Kidney (tissue), 14 donors: ENCODE measurements around the gene AFAP1L2. TPM values are rescaled to one million over a fixed set of nuclear protein-coding genes. Genes with fewer than 3 reads are reported as not detected.

Source experiments
- DNase-seq, 5 donors: peaks; one replicate each; pipeline ENCODE4 v3.0.0-alpha.2; 2013 to 2020
- FAIRE-seq: peaks from 2 replicates; lab custom pipeline; 2012; peaks lifted over from hg19 to GRCh38; lab: Jason Lieb, UNC
- H3K27ac ChIP-seq, 2 donors: one replicate each; pipeline ENCODE4 v1.7.0; 2013; ENCODE audit warnings: low read depth in 2 of 2, low read length in 2 of 2, inconsistent platforms in 1 of 2
- H3K27me3 ChIP-seq: one replicate; pipeline ENCODE4 v1.7.1; 2013; ENCODE audit warnings: low read length, inconsistent platforms; ENCODE audit not compliant: control insufficient read depth, insufficient read depth
- H3K36me3 ChIP-seq, 3 donors: one replicate each; pipeline versions ENCODE4 v1.7.0 to v1.7.1; 2013; ENCODE audit warnings: low read length in 3 of 3, control low read depth in 1 of 3, inconsistent platforms in 1 of 3; ENCODE audit not compliant: insufficient read depth in 3 of 3, control insufficient read depth in 2 of 3
- H3K4me1 ChIP-seq, 3 donors: one replicate each; pipeline versions ENCODE4 v1.7.0 to v1.7.1; 2013; ENCODE audit warnings: low read length in 3 of 3, inconsistent platforms in 1 of 3, low read depth in 1 of 3; ENCODE audit not compliant: control insufficient read depth in 2 of 3, insufficient read depth in 2 of 3
- H3K4me3 ChIP-seq, 3 donors: one replicate each; pipeline versions ENCODE4 v1.7.0 to v1.8.1; 2013; ENCODE audit warnings: low read length in 3 of 3, control low read depth in 1 of 3, inconsistent platforms in 1 of 3
- H3K9ac ChIP-seq, 3 donors: one replicate each; pipeline versions ENCODE4 v1.7.0 to v1.7.1; 2013; ENCODE audit warnings: low read length in 3 of 3, control low read depth in 1 of 3, inconsistent platforms in 1 of 3
- H3K9me3 ChIP-seq, 3 donors: one replicate each; pipeline versions ENCODE4 v1.7.0 to v1.7.1; 2013; ENCODE audit warnings: low read length in 3 of 3, control low read depth in 1 of 3, inconsistent platforms in 1 of 3; ENCODE audit not compliant: control insufficient read depth in 2 of 3, insufficient read depth in 1 of 3
- CTCF ChIP-seq: IDR thresholded peaks from 3 replicates; pipeline ENCODE4 v1.5.1; 2012; ENCODE audit warnings: mild to moderate bottlenecking, moderate library complexity, borderline replicate concordance; ENCODE audit not compliant: insufficient read depth; ENCODE audit errors: extremely low read depth
- intact Hi-C: fragments of 100-400 bp; cut with DNase I; formaldehyde crosslinking; loops from one replicate; pipeline ENCODE4 v1.11.1; 2022
- polyA plus RNA-seq: library from polyadenylated mRNA; stranded (reverse); fragments of 350-450 nt; fragmentation: Illumina TruSeq; extraction: RNeasy Lipid Tissue Mini Kit (QIAGEN cat#74804); gene quantifications from one replicate; pipeline ENCODE4 v1.2.3, GENCODE V29; 2014; ENCODE audit warnings: low read depth, low replicate concordance; ENCODE audit not compliant: insufficient read depth
- total RNA-seq: library from RNA; stranded (reverse); fragmentation: NEBNext Ultra II Directional; extraction: Animal tissue kit (Norgen Biotek cat#: 25700); gene quantifications from one replicate; pipeline ENCODE4 v1.2.1, GENCODE V29; 2021
- donor health status: control.
- donor health status: control.
- donor health status: control.
- donor health status: control.
- donor health status: control.
- donor health status: DM: yes; HTN: yes; CAD: no.
- donor health status: Normal renal cell carcinoma (clear cell type).

Gene AFAP1L2
- total and polyA plus RNA-seq, 2 donors from 2014 or later = 19.8 to 24.0 TPM

- H3K27ac ChIP-seq = no peak overlapping the region
- no peaks in the 10 kb centered on the region for H3K27me3 ChIP-seq
- H3K36me3 ChIP-seq = no peaks in the 10 kb centered on the region
- FAIRE-seq (no peak), DNase-seq (no peak)
- no peaks in the 10 kb centered on the region for H3K9me3 ChIP-seq
- no peak overlapping the region for H3K9ac ChIP-seq
- TF ChIP-seq CTCF = no peak
- intact Hi-C loops = no loop called here
- H3K4me1 ChIP-seq = no peaks in the 10 kb centered on the region
- no peak overlapping the region for H3K4me3 ChIP-seq
Observed at GRCh38 chr10:114426476-114426875, 22.2 kb upstream of the AFAP1L2 start.

- Histone ChIP-seq H3K27me3 (no peaks in the 10 kb centered on the region), H3K36me3 (no peaks in the 10 kb centered on the region), H3K4me3 (no peak overlapping the region), H3K9ac (no peak overlapping the region), H3K27ac (no peak overlapping the region), H3K4me1 (no peaks in the 10 kb centered on the region), H3K9me3 (no peaks in the 10 kb centered on the region)
- intact Hi-C loops = no loop called here
- no peak for DNase-seq
- no peak for TF ChIP-seq CTCF
- no peak for FAIRE-seq
Observed at GRCh38 chr10:114420811-114421485, 16.6 kb upstream of the AFAP1L2 start.

- intact Hi-C loops = no loop called here
- Histone ChIP-seq H3K9ac (no peak overlapping the region), H3K9me3 (no peaks in the 10 kb centered on the region), H3K27me3 (no peaks in the 10 kb centered on the region), H3K36me3 (no peaks in the 10 kb centered on the region), H3K27ac (no peak overlapping the region), H3K4me1 (peaks cover 0 to 5% (median 2%) of the 10 kb centered on the region in 3 donors), H3K4me3 (no peak overlapping the region)
- no peak for TF ChIP-seq CTCF
- FAIRE-seq (no peak), DNase-seq (no peak)
Observed at GRCh38 chr10:114418109-114418508, 13.8 kb upstream of the AFAP1L2 start.
